Subcutaneous adipose tissue (tissue), 4 donors: ENCODE measurements around the gene MYOZ1. TPM values are rescaled to one million over a fixed set of nuclear protein-coding genes. Genes with fewer than 3 reads are reported as not detected.

Source experiments
- total RNA-seq, 4 donors: library from RNA; depleted of rRNA; stranded (reverse); fragments of >200 nt; gene quantifications; one replicate each; pipeline ENCODE4 v1.1.0, GENCODE V29; 2016
- TF ChIP-seq, protein P1 (sequence below): fragments of 450-650 bp; IDR thresholded peaks from one replicate; pipeline ENCODE4 v1.5.1; 2016; ENCODE audit warnings: low read depth, mild to moderate bottlenecking, control low read depth, antibody characterized with exemption, moderate library complexity

MYOZ1 gene, protein sequence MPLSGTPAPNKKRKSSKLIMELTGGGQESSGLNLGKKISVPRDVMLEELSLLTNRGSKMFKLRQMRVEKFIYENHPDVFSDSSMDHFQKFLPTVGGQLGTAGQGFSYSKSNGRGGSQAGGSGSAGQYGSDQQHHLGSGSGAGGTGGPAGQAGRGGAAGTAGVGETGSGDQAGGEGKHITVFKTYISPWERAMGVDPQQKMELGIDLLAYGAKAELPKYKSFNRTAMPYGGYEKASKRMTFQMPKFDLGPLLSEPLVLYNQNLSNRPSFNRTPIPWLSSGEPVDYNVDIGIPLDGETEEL
- total RNA-seq = 1 to 10 TPM in 1 of 4 donors, under 1 TPM in 1, not detected in 2; 0.44 to 4.9 TPM

GRCh38 chr10:73641328-73642060 is at the start of gene MYOZ1:
Gene MYOZ1 (minus strand): TSS chr10:73641474. CDS start chr10:73640017, 1,457 bp downstream.
- TF ChIP-seq, protein P1, sequence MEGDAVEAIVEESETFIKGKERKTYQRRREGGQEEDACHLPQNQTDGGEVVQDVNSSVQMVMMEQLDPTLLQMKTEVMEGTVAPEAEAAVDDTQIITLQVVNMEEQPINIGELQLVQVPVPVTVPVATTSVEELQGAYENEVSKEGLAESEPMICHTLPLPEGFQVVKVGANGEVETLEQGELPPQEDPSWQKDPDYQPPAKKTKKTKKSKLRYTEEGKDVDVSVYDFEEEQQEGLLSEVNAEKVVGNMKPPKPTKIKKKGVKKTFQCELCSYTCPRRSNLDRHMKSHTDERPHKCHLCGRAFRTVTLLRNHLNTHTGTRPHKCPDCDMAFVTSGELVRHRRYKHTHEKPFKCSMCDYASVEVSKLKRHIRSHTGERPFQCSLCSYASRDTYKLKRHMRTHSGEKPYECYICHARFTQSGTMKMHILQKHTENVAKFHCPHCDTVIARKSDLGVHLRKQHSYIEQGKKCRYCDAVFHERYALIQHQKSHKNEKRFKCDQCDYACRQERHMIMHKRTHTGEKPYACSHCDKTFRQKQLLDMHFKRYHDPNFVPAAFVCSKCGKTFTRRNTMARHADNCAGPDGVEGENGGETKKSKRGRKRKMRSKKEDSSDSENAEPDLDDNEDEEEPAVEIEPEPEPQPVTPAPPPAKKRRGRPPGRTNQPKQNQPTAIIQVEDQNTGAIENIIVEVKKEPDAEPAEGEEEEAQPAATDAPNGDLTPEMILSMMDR = no peak

DNA sequence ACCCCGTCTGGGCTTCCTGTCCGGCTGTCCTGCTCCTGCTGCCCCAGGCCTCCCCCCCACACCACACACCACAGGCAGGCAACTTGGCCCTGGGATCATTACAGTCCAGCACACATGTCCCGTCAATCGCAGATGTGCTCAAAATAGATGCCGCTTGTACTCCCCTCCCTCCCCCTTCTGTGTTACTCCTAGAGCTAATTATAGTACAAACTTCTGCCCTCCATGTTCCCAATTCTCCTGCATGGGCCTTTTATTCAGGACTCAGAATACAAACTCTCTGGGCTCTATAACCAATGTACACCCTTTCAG is 14.7 kb upstream of the MYOZ1 start, which contains the start of gene SYNPO2L:
Gene SYNPO2L (minus strand): TSS at position 40 of the 309 bp plus-strand sequence. CDS start 107 bp downstream, outside the sequence.
- TF ChIP-seq, protein P1 = no peak

- TF ChIP-seq, protein P1 = no peak
Measured at GRCh38 chr10:73655257-73655989, 14.1 kb upstream of the MYOZ1 start.

- TF ChIP-seq, protein P1 = no peak
Measured at GRCh38 chr10:73653701-73654100, 12.4 kb upstream of the MYOZ1 start.

GRCh38 chr10:73653195-73653594 is 11.9 kb upstream of the MYOZ1 start:
- TF ChIP-seq, protein P1 = no peak

GRCh38 chr10:73650537-73651331 is 9.5 kb upstream of the MYOZ1 start:
- TF ChIP-seq, protein P1 = no peak
